GM12878 (cell line): Measurements from ENCODE around the gene CCDC24. TPM values are rescaled to one million over a fixed set of nuclear protein-coding genes. Genes with fewer than 3 reads are reported as not detected.

Experiments used
- ATAC-seq: fragments of 200-7000 bp; cut with Tn5 transposase; 3 replicates; pipeline ENCODE4 v1.9.1; 2020; ENCODE audit warnings: mild to moderate bottlenecking, moderate library complexity
- BruUV-seq: library from RNA; stranded (reverse); fragments of 400-500 nt; replicated peaks from 2 replicates; lab custom pipeline; 2021; lab: Mats Ljungman, UMichigan
- CTCF ChIA-PET: fragments of 300-600 bp; sonication (Branson Sonifier 250); formaldehyde crosslinking; extraction: SDS; loops from one replicate; lab custom pipeline; 2021; ENCODE audit warnings: inconsistent platforms; lab: Yijun Ruan, JAX
- POLR2A ChIA-PET: fragments of 350-600 bp; formaldehyde crosslinking; extraction: SDS; loops from one replicate; lab custom pipeline; 2021; ENCODE audit warnings: inconsistent platforms; lab: Charles Lee
- RAD21 ChIA-PET: fragments of 300-600 bp; sonication (Branson Sonifier 250); formaldehyde crosslinking; loops from one replicate; lab custom pipeline; 2023; ENCODE audit warnings: antibody characterized with exemption; ENCODE audit not compliant: unreplicated experiment; lab: Charles Lee
- SMC1A ChIA-PET: fragments of 300-600 bp; sonication (Branson Sonifier 250); formaldehyde crosslinking; loops from one replicate; lab custom pipeline; 2023; ENCODE audit not compliant: unreplicated experiment, uncharacterized antibody; lab: Charles Lee
- DNase-seq: peaks from one replicate; pipeline ENCODE4 v3.0.0-alpha.2; 2011; ENCODE audit warnings: low read depth, low spot score
- FAIRE-seq: peaks from 3 replicates; lab custom pipeline; 2011; peaks lifted over from hg19 to GRCh38; lab: Jason Lieb, UNC
- H2AFZ ChIP-seq: 2 replicates; pipeline ENCODE4 v1.6.0; 2011; ENCODE audit warnings: low read depth, low read length, control low read depth; ENCODE audit not compliant: control insufficient read depth
- H3K27ac ChIP-seq: 2 replicates; pipeline ENCODE4 v1.5.1; 2011; ENCODE audit warnings: control low read depth; ENCODE audit not compliant: control insufficient read depth, insufficient read depth
- H3K27me3 ChIP-seq, 2 experiments: replicated peaks in 1 of 2; 2 replicates each; pipeline versions ENCODE4 v1.6.0 to v1.6.1; 2011; ENCODE audit warnings: low read length in 1 of 2; ENCODE audit not compliant: control insufficient read depth in 2 of 2, insufficient read depth in 2 of 2
- H3K36me3 ChIP-seq, 2 experiments: 2 replicates each; pipeline ENCODE4 v1.5.1; 2011; ENCODE audit warnings: low read length in 1 of 2; ENCODE audit not compliant: control insufficient read depth in 2 of 2, insufficient read depth in 2 of 2
- H3K4me1 ChIP-seq: 2 replicates; pipeline ENCODE4 v1.6.1; 2011; ENCODE audit warnings: mild to moderate bottlenecking, low read length, moderate library complexity, mixed read lengths; ENCODE audit not compliant: control insufficient read depth, insufficient read depth
- H3K4me2 ChIP-seq: 2 replicates; pipeline ENCODE4 v1.6.0; 2011; ENCODE audit warnings: control low read depth; ENCODE audit not compliant: control insufficient read depth, insufficient read depth
- H3K4me3 ChIP-seq: fragments of 200-600 bp; sonication (generic); 2 replicates; pipeline ENCODE4 v1.5.1; 2016
- H3K79me2 ChIP-seq: 2 replicates; pipeline ENCODE4 v1.6.0; 2011; ENCODE audit warnings: low read length; ENCODE audit not compliant: control insufficient read depth, insufficient read depth
- H3K9ac ChIP-seq: 2 replicates; pipeline ENCODE4 v1.8.0; 2011; ENCODE audit warnings: low read length, control low read depth, mixed read lengths; ENCODE audit not compliant: control insufficient read depth, insufficient read depth
- H3K9me3 ChIP-seq: replicated peaks from 3 replicates; pipeline ENCODE4 v1.5.1; 2011; ENCODE audit warnings: mild to moderate bottlenecking, low read length; ENCODE audit not compliant: control insufficient read depth, insufficient read depth
- H4K20me1 ChIP-seq: 2 replicates; pipeline ENCODE4 v1.6.0; 2011; ENCODE audit not compliant: control insufficient read depth, insufficient read depth
- BRCA1 ChIP-seq: IDR thresholded peaks from 2 replicates; pipeline ENCODE4 v1.6.1; 2011; ENCODE audit warnings: low read depth, low read length, improper control_type of control experiment
- CHD2 ChIP-seq: IDR thresholded peaks from 2 replicates; pipeline ENCODE4 v1.6.1; 2011; ENCODE audit warnings: low read depth, low read length, improper control_type of control experiment, borderline replicate concordance
- FOXM1 ChIP-seq: IDR thresholded peaks from 2 replicates; pipeline ENCODE4 v1.6.1; 2012; ENCODE audit warnings: low read depth, mild to moderate bottlenecking, inconsistent platforms, low read length, moderate library complexity
- MYB ChIP-seq: fragments of 150-350 bp; IDR thresholded peaks from 2 replicates; pipeline ENCODE4 v1.6.1; 2014; ENCODE audit warnings: mild to moderate bottlenecking, low read depth, low read length, borderline replicate concordance
- SMAD1 ChIP-seq: fragments of 450-650 bp; IDR thresholded peaks from 2 replicates; pipeline ENCODE4 v1.6.1; 2018; ENCODE audit warnings: mild to moderate bottlenecking, low read depth; ENCODE audit not compliant: partially characterized antibody
- TCF12 ChIP-seq: IDR thresholded peaks from 2 replicates; pipeline ENCODE4 v1.6.1; 2011; ENCODE audit warnings: low read depth, mild to moderate bottlenecking, low read length
- YBX1 ChIP-seq: fragments of 450-650 bp; IDR thresholded peaks from 2 replicates; pipeline ENCODE4 v1.6.1; 2016; ENCODE audit warnings: antibody characterized with exemption
- ZNF217 ChIP-seq: fragments of 450-650 bp; IDR thresholded peaks from 2 replicates; pipeline ENCODE4 v1.6.1; 2017; ENCODE audit warnings: antibody characterized with exemption, mild to moderate bottlenecking
- ZNF274 ChIP-seq: IDR thresholded peaks from one replicate; pipeline ENCODE4 v1.8.0; 2011; ENCODE audit not compliant: insufficient read length, insufficient read depth
- WGBS: methylation state at CpG from one replicate; pipeline ENCODE4 v1.1.6; 2016; ENCODE audit warnings: low lambda C conversion rate; ENCODE audit not compliant: insufficient replicate concordance, insufficient coverage; ENCODE audit errors: missing lambda C conversion rate; 5-methylcytosine and 5-hydroxymethylcytosine counted together
- in situ Hi-C: fragments of 300-500 bp; cut with MboI; formaldehyde crosslinking; loops from 9 replicates; pipeline ENCODE4 v1.14.3; 2018; ENCODE audit warnings: mixed read lengths
- intact Hi-C: fragments of 100-400 bp; cut with micrococcal nuclease; formaldehyde crosslinking; loops from one replicate; pipeline ENCODE4 v1.14.2; 2022; ENCODE audit not compliant: unreplicated experiment
- polyA plus RNA-seq, 11 experiments: library from polyadenylated mRNA; depleted of rRNA in 4 of 11; unstranded in 6 of 11; stranded (reverse) in 5 of 11; fragments of >200 nt; fragmentation: Nextera tagmentation in 4 of 11; fragmentation: Illumina TruSeq in 1 of 11; extraction: Ambion mirVana in 4 of 11; extraction: Trizol in 1 of 11; gene quantifications; 1 replicate in 1 of 11; 2 replicates in 10 of 11; pipeline versions ENCODE4 v1.2.1 to v1.2.3, GENCODE V29; 2011 to 2016; ENCODE audit warnings: inconsistent platforms in 2 of 11, missing spikeins in 2 of 11, low read depth in 1 of 11
- total RNA-seq, 4 experiments: library from RNA; depleted of rRNA in 3 of 4; stranded (reverse); fragments of >200 nt in 3 of 4; fragmentation: Illumina TruSeq in 1 of 4; extraction: Trizol in 1 of 4; gene quantifications; 2 replicates each; pipeline versions ENCODE4 v1.2.1 to v1.2.3, GENCODE V29; 2013 to 2021
- TF ChIP-seq, protein P1 (sequence below): fragments of 450-650 bp; formaldehyde crosslinking; IDR thresholded peaks from 2 replicates; pipeline ENCODE4 v1.4.0; 2022; ENCODE audit warnings: mild to moderate bottlenecking, moderate library complexity
- TF ChIP-seq, protein P2 (sequence below): fragments of 450-650 bp; IDR thresholded peaks from 2 replicates; pipeline ENCODE4 v1.6.1; 2014; ENCODE audit warnings: mild to moderate bottlenecking
- TF ChIP-seq, protein P3 (sequence below): IDR thresholded peaks from 2 replicates; pipeline ENCODE4 v1.6.1; 2011; ENCODE audit warnings: low read depth, mild to moderate bottlenecking, low read length, moderate library complexity, borderline replicate concordance; ENCODE audit errors: extremely low read depth
- TF ChIP-seq, protein P4 (sequence below): fragments of 450-650 bp; conservative IDR thresholded peaks from 2 replicates; pipeline ENCODE4 v1.6.1; 2017; ENCODE audit warnings: mild to moderate bottlenecking, moderate library complexity
- TF ChIP-seq, protein P5 (sequence below): fragments of 150-350 bp; IDR thresholded peaks from 2 replicates; pipeline ENCODE4 v1.6.1; 2014; ENCODE audit warnings: mild to moderate bottlenecking, low read depth, low read length

CCDC24 gene
- total and polyA plus RNA-seq, 10 of the 15 experiments (the other 5 are each of a cell fraction or from before 2014, with no cell fraction given) = 0.18 to 3.1 (median 1.6) TPM; not detected in 1

DNA sequence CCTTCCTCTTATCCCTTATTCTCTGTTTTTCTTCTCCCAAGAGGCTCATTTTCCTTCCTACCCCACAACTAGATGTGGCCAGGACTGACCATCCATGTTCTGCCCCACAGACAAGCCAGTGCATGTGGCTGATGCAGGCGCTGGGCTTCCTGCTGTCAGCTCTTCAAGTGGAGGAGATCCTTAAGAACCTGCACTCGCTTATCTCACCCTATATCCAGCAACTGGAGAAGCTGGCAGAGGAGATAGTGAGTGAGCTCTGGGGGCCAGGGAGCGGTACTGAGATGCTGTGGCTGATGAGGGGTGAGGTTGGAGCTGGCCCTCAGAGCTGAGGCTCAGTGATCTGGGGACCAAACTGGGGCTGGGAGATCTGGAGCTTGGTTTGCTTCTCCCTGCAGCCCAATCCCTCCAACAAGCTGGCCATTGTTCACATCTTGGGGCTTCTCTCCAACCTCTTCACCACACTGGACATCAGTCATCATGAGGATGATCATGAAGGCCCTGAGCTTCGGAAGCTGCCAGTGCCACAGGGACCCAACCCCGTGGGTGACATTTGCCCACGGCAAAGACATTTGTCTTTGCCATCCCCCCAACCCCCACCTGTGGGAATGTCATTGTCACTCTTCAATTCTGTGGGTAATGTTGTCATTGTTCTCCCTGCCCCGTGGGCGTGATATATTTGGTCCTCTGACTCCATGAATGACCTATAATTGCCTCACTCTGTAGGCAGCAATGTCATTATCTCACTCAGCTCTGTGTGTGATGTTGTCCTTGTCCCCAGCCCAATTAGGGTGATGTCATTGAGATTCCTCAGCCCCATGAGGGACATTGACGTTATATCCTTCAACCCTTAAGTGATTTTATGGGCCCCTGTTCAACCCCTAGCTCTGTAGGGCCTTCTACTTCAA lies 32.8 kb upstream of the CCDC24 start (continued):
- TF ChIP-seq, protein P1, sequence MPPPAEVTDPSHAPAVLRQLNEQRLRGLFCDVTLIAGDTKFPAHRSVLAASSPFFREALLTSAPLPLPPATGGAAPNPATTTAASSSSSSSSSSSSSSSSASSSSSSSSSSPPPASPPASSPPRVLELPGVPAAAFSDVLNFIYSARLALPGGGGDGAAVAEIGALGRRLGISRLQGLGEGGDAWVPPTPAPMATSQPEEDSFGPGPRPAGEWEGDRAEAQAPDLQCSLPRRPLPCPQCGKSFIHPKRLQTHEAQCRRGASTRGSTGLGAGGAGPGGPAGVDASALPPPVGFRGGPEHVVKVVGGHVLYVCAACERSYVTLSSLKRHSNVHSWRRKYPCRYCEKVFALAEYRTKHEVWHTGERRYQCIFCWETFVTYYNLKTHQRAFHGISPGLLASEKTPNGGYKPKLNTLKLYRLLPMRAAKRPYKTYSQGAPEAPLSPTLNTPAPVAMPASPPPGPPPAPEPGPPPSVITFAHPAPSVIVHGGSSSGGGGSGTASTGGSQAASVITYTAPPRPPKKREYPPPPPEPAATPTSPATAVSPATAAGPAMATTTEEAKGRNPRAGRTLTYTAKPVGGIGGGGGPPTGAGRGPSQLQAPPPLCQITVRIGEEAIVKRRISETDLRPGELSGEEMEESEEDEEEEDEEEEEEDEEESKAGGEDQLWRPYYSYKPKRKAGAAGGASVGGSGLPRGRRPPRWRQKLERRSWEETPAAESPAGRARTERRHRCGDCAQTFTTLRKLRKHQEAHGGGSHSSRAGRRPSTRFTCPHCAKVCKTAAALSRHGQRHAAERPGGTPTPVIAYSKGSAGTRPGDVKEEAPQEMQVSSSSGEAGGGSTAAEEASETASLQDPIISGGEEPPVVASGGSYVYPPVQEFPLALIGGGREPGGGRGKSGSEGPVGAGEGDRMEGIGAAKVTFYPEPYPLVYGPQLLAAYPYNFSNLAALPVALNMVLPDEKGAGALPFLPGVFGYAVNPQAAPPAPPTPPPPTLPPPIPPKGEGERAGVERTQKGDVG (CRISPR knock-in tag) = no peak
- TF ChIP-seq BRCA1 (no peak), MYB (no peak), SMAD1 (no peak), ZNF274 (no peak)
- TF ChIP-seq, protein P2, sequence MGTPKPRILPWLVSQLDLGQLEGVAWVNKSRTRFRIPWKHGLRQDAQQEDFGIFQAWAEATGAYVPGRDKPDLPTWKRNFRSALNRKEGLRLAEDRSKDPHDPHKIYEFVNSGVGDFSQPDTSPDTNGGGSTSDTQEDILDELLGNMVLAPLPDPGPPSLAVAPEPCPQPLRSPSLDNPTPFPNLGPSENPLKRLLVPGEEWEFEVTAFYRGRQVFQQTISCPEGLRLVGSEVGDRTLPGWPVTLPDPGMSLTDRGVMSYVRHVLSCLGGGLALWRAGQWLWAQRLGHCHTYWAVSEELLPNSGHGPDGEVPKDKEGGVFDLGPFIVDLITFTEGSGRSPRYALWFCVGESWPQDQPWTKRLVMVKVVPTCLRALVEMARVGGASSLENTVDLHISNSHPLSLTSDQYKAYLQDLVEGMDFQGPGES = no peak

DNA sequence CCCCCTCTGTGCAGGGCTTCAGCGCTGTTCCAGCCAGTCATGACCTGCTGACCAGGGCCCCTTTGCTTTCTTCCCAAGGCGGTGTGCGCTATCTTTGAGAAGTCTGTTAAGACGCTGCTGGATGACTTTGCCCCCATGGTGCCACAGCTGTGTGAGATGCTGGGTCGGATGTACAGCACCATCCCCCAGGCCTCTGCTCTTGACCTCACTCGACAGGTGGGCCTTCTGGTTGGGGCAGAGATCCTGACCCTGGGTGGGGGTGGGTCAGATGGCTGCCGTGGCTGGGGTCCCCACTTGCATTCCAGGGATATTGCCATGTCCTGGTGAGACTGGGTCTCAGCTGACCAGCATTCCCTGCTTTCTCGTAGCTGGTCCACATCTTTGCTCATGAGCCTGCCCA lies 30.6 kb upstream of the CCDC24 start:
- Histone ChIP-seq H2AFZ (no peak overlapping the region), H3K27me3 (no peaks in the 10 kb centered on the region), H3K36me3 (peaks cover 0 to 12% of the 10 kb centered on the region in 2 experiments; a peak in 1 of 4 replicates), H3K27ac (no peak overlapping the region), H3K79me2 (no peaks in the 10 kb centered on the region), H3K4me2 (no peak overlapping the region), H4K20me1 (no peaks in the 10 kb centered on the region), H3K4me3 (no peak overlapping the region), H3K4me1 (no peaks in the 10 kb centered on the region), H3K9ac (no peak overlapping the region), H3K9me3 (no peaks in the 10 kb centered on the region)
- POLR2A ChIA-PET = no interaction called here
- in situ Hi-C loops (no loop called here), intact Hi-C loops (no loop called here)
- BruUV-seq = no TSS peak
- DNase-seq = no peak
- CTCF ChIA-PET = no interaction called here
- ATAC-seq = no peak
- FAIRE-seq = no peak
- RAD21 ChIA-PET = no interaction called here
- WGBS = 80% methylated on average over 8 of the region's 8 CpGs
- SMC1A ChIA-PET = no interaction called here
- TF ChIP-seq, protein P3, sequence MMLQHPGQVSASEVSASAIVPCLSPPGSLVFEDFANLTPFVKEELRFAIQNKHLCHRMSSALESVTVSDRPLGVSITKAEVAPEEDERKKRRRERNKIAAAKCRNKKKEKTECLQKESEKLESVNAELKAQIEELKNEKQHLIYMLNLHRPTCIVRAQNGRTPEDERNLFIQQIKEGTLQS = no peak
- no peak for TF ChIP-seq ZNF217
- no peak for TF ChIP-seq TCF12
- no peak for TF ChIP-seq FOXM1
- no peak for TF ChIP-seq YBX1
- TF ChIP-seq, protein P4, sequence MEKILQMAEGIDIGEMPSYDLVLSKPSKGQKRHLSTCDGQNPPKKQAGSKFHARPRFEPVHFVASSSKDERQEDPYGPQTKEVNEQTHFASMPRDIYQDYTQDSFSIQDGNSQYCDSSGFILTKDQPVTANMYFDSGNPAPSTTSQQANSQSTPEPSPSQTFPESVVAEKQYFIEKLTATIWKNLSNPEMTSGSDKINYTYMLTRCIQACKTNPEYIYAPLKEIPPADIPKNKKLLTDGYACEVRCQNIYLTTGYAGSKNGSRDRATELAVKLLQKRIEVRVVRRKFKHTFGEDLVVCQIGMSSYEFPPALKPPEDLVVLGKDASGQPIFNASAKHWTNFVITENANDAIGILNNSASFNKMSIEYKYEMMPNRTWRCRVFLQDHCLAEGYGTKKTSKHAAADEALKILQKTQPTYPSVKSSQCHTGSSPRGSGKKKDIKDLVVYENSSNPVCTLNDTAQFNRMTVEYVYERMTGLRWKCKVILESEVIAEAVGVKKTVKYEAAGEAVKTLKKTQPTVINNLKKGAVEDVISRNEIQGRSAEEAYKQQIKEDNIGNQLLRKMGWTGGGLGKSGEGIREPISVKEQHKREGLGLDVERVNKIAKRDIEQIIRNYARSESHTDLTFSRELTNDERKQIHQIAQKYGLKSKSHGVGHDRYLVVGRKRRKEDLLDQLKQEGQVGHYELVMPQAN = no peak
- TF ChIP-seq, protein P5, sequence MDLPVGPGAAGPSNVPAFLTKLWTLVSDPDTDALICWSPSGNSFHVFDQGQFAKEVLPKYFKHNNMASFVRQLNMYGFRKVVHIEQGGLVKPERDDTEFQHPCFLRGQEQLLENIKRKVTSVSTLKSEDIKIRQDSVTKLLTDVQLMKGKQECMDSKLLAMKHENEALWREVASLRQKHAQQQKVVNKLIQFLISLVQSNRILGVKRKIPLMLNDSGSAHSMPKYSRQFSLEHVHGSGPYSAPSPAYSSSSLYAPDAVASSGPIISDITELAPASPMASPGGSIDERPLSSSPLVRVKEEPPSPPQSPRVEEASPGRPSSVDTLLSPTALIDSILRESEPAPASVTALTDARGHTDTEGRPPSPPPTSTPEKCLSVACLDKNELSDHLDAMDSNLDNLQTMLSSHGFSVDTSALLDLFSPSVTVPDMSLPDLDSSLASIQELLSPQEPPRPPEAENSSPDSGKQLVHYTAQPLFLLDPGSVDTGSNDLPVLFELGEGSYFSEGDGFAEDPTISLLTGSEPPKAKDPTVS = no peak
- TF ChIP-seq CHD2 = no peak
